SK-N-SH (cell line): Measurements from ENCODE around the gene DAGLA. TPM values are rescaled to one million over a fixed set of nuclear protein-coding genes. Genes with fewer than 3 reads are reported as not detected.

Source experiments
- CTCF ChIA-PET: fragments of 300-600, 350-600 bp; formaldehyde crosslinking; extraction: SDS; loops from one replicate; lab custom pipeline; 2021; lab: Yijun Ruan, JAX
- POLR2A ChIA-PET: fragments of 350-600 bp; sonication (Branson Sonifier 250); formaldehyde crosslinking; extraction: SDS; loops from one replicate; lab custom pipeline; 2020; ENCODE audit warnings: antibody characterized with exemption, inconsistent platforms; lab: Yijun Ruan, JAX
- DNase-seq: peaks from one replicate; pipeline ENCODE4 v3.0.0; 2012
- H2AFZ ChIP-seq: fragments of 200-600 bp; sonication (generic); 2 replicates; pipeline ENCODE4 v1.8.1; 2016; ENCODE audit warnings: antibody characterized with exemption, mild to moderate bottlenecking, low read depth
- H3F3A ChIP-seq: fragments of 200-600 bp; sonication (generic); replicated peaks from 2 replicates; pipeline ENCODE3; 2016; ENCODE audit warnings: antibody characterized with exemption, mild to moderate bottlenecking; ENCODE audit not compliant: insufficient read depth
- H3K27ac ChIP-seq, 2 experiments: fragments of 200-500 bp in 1 of 2; fragments of 200-600 bp in 1 of 2; sonication (Bioruptor generic) in 1 of 2; sonication (generic), shearing (Covaris generic) in 1 of 2; 2 replicates each; pipeline versions ENCODE4 v1.5.1 to v1.6.1; 2014 to 2016; ENCODE audit warnings: low read depth in 2 of 2, inconsistent platforms in 1 of 2, low read length in 1 of 2, mild to moderate bottlenecking in 1 of 2, mixed read lengths in 1 of 2
- H3K27me3 ChIP-seq: fragments of 200-600 bp; sonication (generic), shearing (Covaris generic); 2 replicates; pipeline ENCODE4 v1.6.1; 2016; ENCODE audit warnings: mixed run types; ENCODE audit not compliant: insufficient read depth
- H3K36me3 ChIP-seq, 2 experiments: fragments of 200-500 bp in 1 of 2; fragments of 200-600 bp in 1 of 2; sonication (Bioruptor generic) in 1 of 2; sonication (generic) in 1 of 2; replicated peaks in 1 of 2; 2 replicates each; pipeline versions ENCODE3 to v1.5.1; 2014 to 2016; ENCODE audit warnings: low read length in 1 of 2, mild to moderate bottlenecking in 1 of 2; ENCODE audit not compliant: insufficient read depth in 2 of 2, control insufficient read depth in 1 of 2
- H3K4me1 ChIP-seq, 2 experiments: fragments of 200-500 bp in 1 of 2; fragments of 200-600 bp in 1 of 2; sonication (Bioruptor generic) in 1 of 2; sonication (generic), shearing (Covaris generic) in 1 of 2; 2 replicates each; pipeline versions ENCODE4 v1.5.1 to v1.6.1; 2014 to 2016; ENCODE audit warnings: low read depth in 1 of 2, low read length in 1 of 2, mixed run types in 1 of 2; ENCODE audit not compliant: insufficient read depth in 2 of 2, control insufficient read depth in 1 of 2
- H3K4me2 ChIP-seq: fragments of 200-600 bp; sonication (generic), shearing (Covaris generic); 2 replicates; pipeline ENCODE4 v1.6.1; 2017; ENCODE audit warnings: mixed run types
- H3K4me3 ChIP-seq, 2 experiments: fragments of 200-500 bp in 1 of 2; fragments of 200-600 bp in 1 of 2; sonication (Bioruptor generic) in 1 of 2; sonication (generic), shearing (Covaris generic) in 1 of 2; 2 replicates each; pipeline versions ENCODE4 v1.5.1 to v1.8.1; 2014 to 2016; ENCODE audit warnings: low read depth in 2 of 2, inconsistent platforms in 1 of 2, low read length in 1 of 2, mild to moderate bottlenecking in 1 of 2, mixed read lengths in 1 of 2, moderate library complexity in 1 of 2
- H3K79me2 ChIP-seq: fragments of 200-600 bp; sonication (generic); 2 replicates; pipeline ENCODE4 v1.8.1; 2017; ENCODE audit warnings: mild to moderate bottlenecking; ENCODE audit not compliant: insufficient read depth
- H3K9ac ChIP-seq: fragments of 200-600 bp; sonication (generic); 2 replicates; pipeline ENCODE4 v1.6.1; 2017; ENCODE audit warnings: mixed run types
- H3K9me2 ChIP-seq: fragments of 200-600 bp; sonication (generic); 2 replicates; pipeline ENCODE4 v1.6.1; 2017; ENCODE audit warnings: mixed run types
- H3K9me3 ChIP-seq: fragments of 200-600 bp; sonication (generic); 2 replicates; pipeline ENCODE4 v1.6.1; 2017; ENCODE audit warnings: mixed run types, mild to moderate bottlenecking, moderate library complexity
- H4K20me1 ChIP-seq: fragments of 200-600 bp; sonication (generic); 2 replicates; pipeline ENCODE4 v1.6.1; 2017; ENCODE audit warnings: mild to moderate bottlenecking, mixed run types; ENCODE audit not compliant: insufficient read depth
- CHD2 ChIP-seq: fragments of 150-350 bp; IDR thresholded peaks from 2 replicates; pipeline ENCODE4 v1.6.1; 2018; ENCODE audit warnings: low read length; ENCODE audit not compliant: partially characterized antibody
- ELF1 ChIP-seq: IDR thresholded peaks from 2 replicates; pipeline ENCODE4 v1.4.0; 2012
- FOSL2 ChIP-seq: IDR thresholded peaks from 2 replicates; pipeline ENCODE4 v1.4.0; 2012; ENCODE audit warnings: low read depth, mild to moderate bottlenecking, moderate library complexity, borderline replicate concordance
- FOXJ3 ChIP-seq: sonication (generic); formaldehyde crosslinking; IDR thresholded peaks from 2 replicates; pipeline ENCODE4 v1.5.1; 2020; ENCODE audit warnings: mild to moderate bottlenecking, missing genetic modification reagents
- FOXM1 ChIP-seq: IDR thresholded peaks from 2 replicates; pipeline ENCODE4 v1.4.0; 2012; ENCODE audit warnings: low read depth, mild to moderate bottlenecking
- GATA2 ChIP-seq: sonication (generic); formaldehyde crosslinking; IDR thresholded peaks from 2 replicates; pipeline ENCODE4 v1.5.0; 2020; ENCODE audit warnings: mild to moderate bottlenecking, missing genetic modification reagents
- MEF2A ChIP-seq: IDR thresholded peaks from 2 replicates; pipeline ENCODE4 v1.4.0; 2012; ENCODE audit warnings: low read depth, borderline replicate concordance
- NRF1 ChIP-seq: IDR thresholded peaks from 2 replicates; pipeline ENCODE4 v1.6.1; 2012; ENCODE audit warnings: low read depth, mild to moderate bottlenecking, low read length
- RAD21 ChIP-seq: IDR thresholded peaks from 2 replicates; pipeline ENCODE4 v1.6.1; 2012; ENCODE audit warnings: mild to moderate bottlenecking, low read length
- RCOR1 ChIP-seq: fragments of 150-350 bp; IDR thresholded peaks from 2 replicates; pipeline ENCODE4 v1.6.1; 2017; ENCODE audit warnings: antibody characterized with exemption, low read length
- RXRA ChIP-seq: IDR thresholded peaks from 2 replicates; pipeline ENCODE4 v1.4.0; 2012; ENCODE audit warnings: low read depth, mild to moderate bottlenecking, borderline replicate concordance
- SIN3A ChIP-seq: IDR thresholded peaks from 2 replicates; pipeline ENCODE4 v1.6.1; 2012; ENCODE audit warnings: low read depth, mild to moderate bottlenecking, low read length, moderate library complexity, borderline replicate concordance
- SMC3 ChIP-seq: IDR thresholded peaks from 2 replicates; pipeline ENCODE4 v1.6.1; 2012; ENCODE audit warnings: low read depth, low read length, improper control_type of control experiment
- TAF1 ChIP-seq: IDR thresholded peaks from 2 replicates; pipeline ENCODE4 v1.6.1; 2012; ENCODE audit warnings: low read depth, mild to moderate bottlenecking, low read length, moderate library complexity, borderline replicate concordance
- TCF12 ChIP-seq: IDR thresholded peaks from 2 replicates; pipeline ENCODE4 v1.4.0; 2012
- TEAD4 ChIP-seq: IDR thresholded peaks from 2 replicates; pipeline ENCODE4 v1.4.0; 2012; ENCODE audit warnings: mild to moderate bottlenecking, borderline replicate concordance; ENCODE audit not compliant: insufficient read depth
- YY1 ChIP-seq: IDR thresholded peaks from 2 replicates; pipeline ENCODE4 v1.4.0; 2012; ENCODE audit warnings: low read depth, mild to moderate bottlenecking
- WGBS: methylation state at CpG from one replicate; pipeline ENCODE4 v1.1.6; 2017; ENCODE audit warnings: low lambda C conversion rate; 5-methylcytosine and 5-hydroxymethylcytosine counted together
- polyA plus RNA-seq, 3 experiments: library from polyadenylated mRNA; depleted of rRNA; stranded (reverse); fragments of >200 nt; gene quantifications; 2 replicates each; pipeline ENCODE4 v1.2.3, GENCODE V29; 2012
- TF ChIP-seq, protein P1 (sequence below): IDR thresholded peaks from 2 replicates; pipeline ENCODE4 v1.4.0; 2012; ENCODE audit warnings: low read depth, borderline replicate concordance
- TF ChIP-seq, protein P2 (sequence below): fragments of 150-350 bp; IDR thresholded peaks from 2 replicates; pipeline ENCODE4 v1.6.1; 2017; ENCODE audit warnings: antibody characterized with exemption, low read length, low read depth, borderline replicate concordance
- TF ChIP-seq, protein P3 (sequence below): IDR thresholded peaks from 2 replicates; pipeline ENCODE4 v1.4.0; 2012; ENCODE audit warnings: low read depth
- TF ChIP-seq, protein P4 (sequence below): IDR thresholded peaks from 2 replicates; pipeline ENCODE4 v1.4.0; 2012; ENCODE audit warnings: low read depth, borderline replicate concordance

DAGLA gene
- polyA plus RNA-seq, 1 of the 3 experiments (the other 2 are of a cell fraction), result 3.3 TPM

DNA sequence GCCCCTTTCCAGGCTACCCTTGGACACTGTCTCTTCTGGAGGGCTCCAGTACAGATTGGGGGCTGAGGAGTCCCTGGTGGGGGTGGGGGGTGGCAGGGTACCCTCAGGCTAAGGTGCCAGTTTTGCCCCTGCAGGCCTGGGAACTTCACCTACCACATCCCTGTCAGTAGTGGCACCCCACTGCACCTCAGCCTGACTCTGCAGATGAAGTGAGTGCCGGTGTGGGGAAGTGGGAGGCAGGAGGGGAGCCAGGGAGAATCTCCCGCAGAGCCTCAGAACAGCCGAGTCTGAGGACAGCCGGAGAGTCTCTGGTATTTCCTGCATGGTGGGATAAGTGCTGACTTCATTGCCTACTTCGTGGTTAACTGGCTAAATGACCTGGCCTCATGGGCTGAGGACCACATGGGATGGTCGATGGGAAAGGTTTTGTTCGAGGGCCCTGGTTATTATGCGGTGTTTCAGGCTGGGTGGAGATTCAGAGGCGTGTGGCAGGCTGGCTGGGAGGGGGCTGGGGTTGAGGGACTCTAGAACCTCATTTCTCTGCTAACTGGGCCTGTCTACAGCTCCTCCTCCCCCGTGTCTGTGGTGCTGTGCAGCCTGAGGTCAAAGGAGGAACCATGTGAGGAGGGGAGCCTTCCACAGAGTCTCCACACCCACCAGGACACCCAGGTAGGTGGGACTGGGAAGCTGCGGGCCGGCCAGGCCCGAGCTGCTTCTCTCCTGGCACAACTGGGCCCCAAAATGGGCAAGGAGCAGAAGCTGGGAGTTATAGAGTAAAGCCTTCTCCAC is 103.7 kb downstream of the DAGLA start (continued):
- TF ChIP-seq NRF1, result no peak

DNA sequence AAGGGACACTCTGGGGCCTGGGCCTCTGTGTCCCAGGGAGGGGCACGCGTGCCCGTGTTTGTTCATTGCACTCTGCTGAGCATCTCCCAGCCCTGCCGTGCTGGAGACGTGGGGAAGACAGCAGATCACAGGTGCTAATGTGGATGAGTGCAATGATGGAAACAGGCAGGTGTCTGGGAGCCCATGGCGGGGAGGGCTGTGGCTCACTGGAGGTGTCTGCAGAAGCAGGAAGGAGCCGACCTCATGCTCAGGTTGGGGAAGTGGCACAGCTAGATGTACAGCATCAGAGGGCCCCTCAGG is 104.3 kb downstream of the DAGLA start:
- Histone ChIP-seq H3K4me2 (no peak overlapping the region), H3K79me2 (0 out of 2 replicates have a peak, but pooled peaks cover 4% of the 10 kb centered on the region)
- TF ChIP-seq ELF1 (no peak), RXRA (no peak), MEF2A (no peak), TCF12 (no peak), YY1 (no peak), SMC3 (no peak), TAF1 (no peak)
- TF ChIP-seq, protein P1, sequence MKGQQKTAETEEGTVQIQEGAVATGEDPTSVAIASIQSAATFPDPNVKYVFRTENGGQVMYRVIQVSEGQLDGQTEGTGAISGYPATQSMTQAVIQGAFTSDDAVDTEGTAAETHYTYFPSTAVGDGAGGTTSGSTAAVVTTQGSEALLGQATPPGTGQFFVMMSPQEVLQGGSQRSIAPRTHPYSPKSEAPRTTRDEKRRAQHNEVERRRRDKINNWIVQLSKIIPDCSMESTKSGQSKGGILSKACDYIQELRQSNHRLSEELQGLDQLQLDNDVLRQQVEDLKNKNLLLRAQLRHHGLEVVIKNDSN, result no peak
- TF ChIP-seq, protein P2, sequence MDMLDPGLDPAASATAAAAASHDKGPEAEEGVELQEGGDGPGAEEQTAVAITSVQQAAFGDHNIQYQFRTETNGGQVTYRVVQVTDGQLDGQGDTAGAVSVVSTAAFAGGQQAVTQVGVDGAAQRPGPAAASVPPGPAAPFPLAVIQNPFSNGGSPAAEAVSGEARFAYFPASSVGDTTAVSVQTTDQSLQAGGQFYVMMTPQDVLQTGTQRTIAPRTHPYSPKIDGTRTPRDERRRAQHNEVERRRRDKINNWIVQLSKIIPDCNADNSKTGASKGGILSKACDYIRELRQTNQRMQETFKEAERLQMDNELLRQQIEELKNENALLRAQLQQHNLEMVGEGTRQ, result no peak
- TF ChIP-seq, all 33 proteins: peak for 0
- peaks cover 0 to 31% of the 10 kb centered on the region in 2 experiments; a peak in 1 of 4 replicates for H3K4me1 ChIP-seq
- H3K9me2 ChIP-seq, result no peaks in the 10 kb centered on the region
- no peak overlapping the region for H3K9ac ChIP-seq
- no peak overlapping the region for H3K27ac ChIP-seq
- H3K9me3 ChIP-seq, result no peaks in the 10 kb centered on the region
- H2AFZ ChIP-seq, result no peak overlapping the region
- ChIA-PET POLR2A (no interaction called here), CTCF (interaction anchor here (1.1 to 12.0 kb wide), 4 partner anchors 9 to 50 kb away, joined by 3 to 285 read pairs (median 38); no protein-coding TSS in a partner anchor)
- no peaks in the 10 kb centered on the region for H3K27me3 ChIP-seq
- no peak for DNase-seq
- H3K4me3 ChIP-seq, result no peak overlapping the region
- WGBS, result 88% methylated on average over 7 of the region's 7 CpGs
- H3K36me3 ChIP-seq, result peaks cover 6 to 53% of the 10 kb centered on the region in 2 experiments
- H4K20me1 ChIP-seq, result no peaks in the 10 kb centered on the region
- peaks cover 5% of the 10 kb centered on the region for H3F3A ChIP-seq

DNA sequence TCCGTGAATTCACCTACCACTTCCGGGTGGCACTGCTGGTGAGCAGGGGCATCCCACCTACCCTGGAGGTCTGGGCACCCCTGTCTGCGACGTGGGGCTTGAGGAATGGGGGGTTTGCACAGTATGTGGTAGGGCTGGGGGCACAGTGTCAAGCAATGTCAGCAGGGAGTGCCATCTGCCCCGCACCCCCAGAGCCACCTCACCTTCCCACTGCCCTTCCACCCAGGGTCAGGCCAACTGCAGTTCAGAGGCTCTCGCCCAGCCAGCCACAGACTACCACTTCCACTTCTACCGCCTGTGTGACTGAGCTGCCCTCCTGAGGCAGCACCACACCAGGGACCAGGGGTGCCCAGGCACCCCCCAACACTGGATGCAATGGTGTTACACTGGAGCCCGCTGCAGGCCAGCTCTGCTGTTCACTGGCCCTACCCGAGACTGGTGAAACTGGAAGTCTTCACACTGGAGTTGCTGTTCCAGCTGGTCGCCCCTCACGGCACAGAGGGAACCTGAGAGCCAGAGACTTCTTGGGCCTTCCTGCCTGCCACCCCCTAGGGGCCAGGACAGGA is 105.7 kb downstream of the DAGLA start:
- Histone ChIP-seq H3K4me3 (no peak overlapping the region), H3K4me2 (no peak overlapping the region), H3K9me2 (no peaks in the 10 kb centered on the region), H4K20me1 (no peaks in the 10 kb centered on the region), H3K4me1 (peaks cover 0 to 30% of the 10 kb centered on the region in 2 experiments; a peak in 1 of 4 replicates), H3K27ac (no peak overlapping the region), H3K79me2 (peaks cover 16% of the 10 kb centered on the region), H2AFZ (no peak overlapping the region), H3K36me3 (peaks cover 13 to 63% of the 10 kb centered on the region in 2 experiments), H3F3A (peaks cover 5% of the 10 kb centered on the region), H3K9me3 (no peaks in the 10 kb centered on the region), H3K27me3 (no peaks in the 10 kb centered on the region), H3K9ac (no peak overlapping the region)
- WGBS, result 97% methylated on average over 6 of the region's 11 CpGs
- CTCF ChIA-PET, result interaction anchor here (1.3 to 12.0 kb wide), 5 partner anchors 10 to 113 kb away, joined by 3 to 285 read pairs (median 70); partner anchors contain the start of gene MYRF
- POLR2A ChIA-PET, result interaction anchor here (0.6 to 1.9 kb wide), 2 partner anchors 38 to 39 kb away, joined by 3 to 4 read pairs; no protein-coding TSS in a partner anchor
- no peak for DNase-seq
- TF ChIP-seq, protein P3, sequence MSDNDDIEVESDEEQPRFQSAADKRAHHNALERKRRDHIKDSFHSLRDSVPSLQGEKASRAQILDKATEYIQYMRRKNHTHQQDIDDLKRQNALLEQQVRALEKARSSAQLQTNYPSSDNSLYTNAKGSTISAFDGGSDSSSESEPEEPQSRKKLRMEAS, result no peak
- TF ChIP-seq NRF1, result no peak
- no peak for TF ChIP-seq TAF1
- TF ChIP-seq TEAD4, result no peak
- TF ChIP-seq SIN3A, result no peak
- TF ChIP-seq RCOR1, result no peak
- TF ChIP-seq, protein P1, result no peak
- no peak for TF ChIP-seq SMC3
- no peak for TF ChIP-seq GATA2 (CRISPR knock-in tag)
- TF ChIP-seq FOXJ3 (CRISPR knock-in tag), result no peak
- TF ChIP-seq, protein P4, sequence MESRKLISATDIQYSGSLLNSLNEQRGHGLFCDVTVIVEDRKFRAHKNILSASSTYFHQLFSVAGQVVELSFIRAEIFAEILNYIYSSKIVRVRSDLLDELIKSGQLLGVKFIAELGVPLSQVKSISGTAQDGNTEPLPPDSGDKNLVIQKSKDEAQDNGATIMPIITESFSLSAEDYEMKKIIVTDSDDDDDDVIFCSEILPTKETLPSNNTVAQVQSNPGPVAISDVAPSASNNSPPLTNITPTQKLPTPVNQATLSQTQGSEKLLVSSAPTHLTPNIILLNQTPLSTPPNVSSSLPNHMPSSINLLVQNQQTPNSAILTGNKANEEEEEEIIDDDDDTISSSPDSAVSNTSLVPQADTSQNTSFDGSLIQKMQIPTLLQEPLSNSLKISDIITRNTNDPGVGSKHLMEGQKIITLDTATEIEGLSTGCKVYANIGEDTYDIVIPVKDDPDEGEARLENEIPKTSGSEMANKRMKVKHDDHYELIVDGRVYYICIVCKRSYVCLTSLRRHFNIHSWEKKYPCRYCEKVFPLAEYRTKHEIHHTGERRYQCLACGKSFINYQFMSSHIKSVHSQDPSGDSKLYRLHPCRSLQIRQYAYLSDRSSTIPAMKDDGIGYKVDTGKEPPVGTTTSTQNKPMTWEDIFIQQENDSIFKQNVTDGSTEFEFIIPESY, result no peak
- TF ChIP-seq TCF12, result no peak
- no peak for TF ChIP-seq RAD21
- TF ChIP-seq FOXM1, result no peak
- TF ChIP-seq FOSL2, result no peak
- no peak for TF ChIP-seq CHD2
